ENCODE measurements around the gene COX7A2.

DNA sequence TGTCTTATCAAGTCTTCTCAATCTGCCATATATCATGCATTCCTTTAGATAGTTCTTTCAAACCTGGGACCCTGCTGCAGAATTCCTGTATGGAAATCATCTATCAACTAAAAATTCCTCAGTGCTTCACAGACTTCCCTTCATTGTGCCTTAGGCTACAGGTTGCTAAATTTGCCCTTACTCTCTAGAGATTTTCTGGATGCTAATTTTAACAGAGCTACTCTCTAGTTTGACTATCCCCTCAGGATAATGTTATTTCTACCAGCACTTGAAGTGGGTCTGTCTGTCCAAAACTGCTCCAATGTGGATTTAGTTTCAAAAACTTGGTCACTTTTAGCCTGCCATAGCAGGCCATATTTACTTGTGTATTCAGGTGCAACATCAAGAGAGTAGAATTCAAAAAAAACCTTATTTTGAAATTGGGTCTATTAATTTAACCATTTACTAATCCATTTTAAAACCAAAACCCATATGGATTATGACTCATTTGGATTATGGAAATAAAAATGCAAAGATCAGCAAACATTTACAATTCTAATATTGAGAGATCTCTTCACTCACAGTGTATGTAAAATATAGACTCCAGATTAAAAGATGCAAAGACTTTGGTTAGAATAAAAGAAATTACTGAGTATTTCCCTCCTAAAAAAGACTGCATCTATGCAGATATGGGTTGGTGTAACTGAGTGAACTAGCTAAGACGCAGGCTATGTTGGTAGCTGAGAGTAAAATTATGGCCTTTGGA, 13.9 kb upstream of the COX7A2 start:
- no peak for TF ChIP-seq POLR2A (IDR thresholded peaks at IDR 0.05)
- no peak for TF ChIP-seq EP300 (IDR thresholded peaks at IDR 0.05)
- TF ChIP-seq POLR2AphosphoS5 (IDR thresholded peaks at IDR 0.05) = no peak
- TF ChIP-seq, protein P1, sequence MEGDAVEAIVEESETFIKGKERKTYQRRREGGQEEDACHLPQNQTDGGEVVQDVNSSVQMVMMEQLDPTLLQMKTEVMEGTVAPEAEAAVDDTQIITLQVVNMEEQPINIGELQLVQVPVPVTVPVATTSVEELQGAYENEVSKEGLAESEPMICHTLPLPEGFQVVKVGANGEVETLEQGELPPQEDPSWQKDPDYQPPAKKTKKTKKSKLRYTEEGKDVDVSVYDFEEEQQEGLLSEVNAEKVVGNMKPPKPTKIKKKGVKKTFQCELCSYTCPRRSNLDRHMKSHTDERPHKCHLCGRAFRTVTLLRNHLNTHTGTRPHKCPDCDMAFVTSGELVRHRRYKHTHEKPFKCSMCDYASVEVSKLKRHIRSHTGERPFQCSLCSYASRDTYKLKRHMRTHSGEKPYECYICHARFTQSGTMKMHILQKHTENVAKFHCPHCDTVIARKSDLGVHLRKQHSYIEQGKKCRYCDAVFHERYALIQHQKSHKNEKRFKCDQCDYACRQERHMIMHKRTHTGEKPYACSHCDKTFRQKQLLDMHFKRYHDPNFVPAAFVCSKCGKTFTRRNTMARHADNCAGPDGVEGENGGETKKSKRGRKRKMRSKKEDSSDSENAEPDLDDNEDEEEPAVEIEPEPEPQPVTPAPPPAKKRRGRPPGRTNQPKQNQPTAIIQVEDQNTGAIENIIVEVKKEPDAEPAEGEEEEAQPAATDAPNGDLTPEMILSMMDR (IDR thresholded peaks at IDR 0.05) = no peak
